GM20431 (cell line): ENCODE measurements around the gene MAML2.

Experiments used
- in situ Hi-C: fragments of 300-500 bp; cut with MseI, MboI; formaldehyde crosslinking; loops from one replicate; pipeline ENCODE4 v1.15.0; 2020; ENCODE audit warnings: low sequenced_read_pairs; ENCODE audit not compliant: unreplicated experiment

Gene MAML2

DNA sequence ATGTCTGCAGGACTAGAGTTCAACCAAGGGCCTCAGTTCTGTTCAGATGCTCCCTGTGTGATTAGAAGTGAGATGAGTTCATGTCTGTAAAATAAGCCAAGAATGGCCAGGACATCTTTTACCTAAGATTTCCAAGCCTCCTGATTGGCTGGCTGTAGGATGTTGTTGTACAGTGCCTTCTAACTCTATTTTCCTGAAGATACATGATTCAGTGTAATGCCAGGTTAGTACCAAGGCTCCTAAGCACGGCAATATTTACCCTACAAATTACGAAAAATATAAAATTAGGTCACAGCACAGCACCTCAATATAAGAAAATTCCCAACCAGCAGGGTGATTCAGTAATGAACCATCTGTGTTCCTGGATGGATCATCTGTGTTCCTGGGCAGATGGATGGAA is 279.1 kb downstream of the MAML2 start:
- in situ Hi-C loops = no loop called here

- in situ Hi-C loops = no loop called here
Measured at GRCh38 chr11:96063053-96063452, 279.9 kb downstream of the MAML2 start.

DNA sequence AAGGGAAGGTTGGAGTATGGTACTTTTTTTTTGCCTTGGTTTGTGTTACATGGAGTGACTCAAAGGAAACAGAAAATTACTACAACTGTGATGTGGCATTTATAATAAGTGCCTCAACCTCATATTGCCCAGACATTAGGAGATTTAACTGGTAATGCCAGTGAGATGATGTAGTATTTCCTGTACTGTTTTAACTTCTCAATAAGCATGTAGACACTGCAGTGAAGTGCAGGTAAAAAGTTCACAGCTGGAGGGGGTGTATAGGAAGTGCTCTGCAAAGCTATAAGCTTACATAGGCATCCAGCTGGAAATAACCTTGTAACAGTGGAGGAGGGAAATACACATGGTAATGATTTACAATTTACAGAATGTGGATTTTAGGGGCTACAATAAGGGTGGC is 280.9 kb downstream of the MAML2 start:
- in situ Hi-C loops = no loop called here

- in situ Hi-C loops = no loop called here
Measured at GRCh38 chr11:96061730-96062129, 281.3 kb downstream of the MAML2 start.

DNA sequence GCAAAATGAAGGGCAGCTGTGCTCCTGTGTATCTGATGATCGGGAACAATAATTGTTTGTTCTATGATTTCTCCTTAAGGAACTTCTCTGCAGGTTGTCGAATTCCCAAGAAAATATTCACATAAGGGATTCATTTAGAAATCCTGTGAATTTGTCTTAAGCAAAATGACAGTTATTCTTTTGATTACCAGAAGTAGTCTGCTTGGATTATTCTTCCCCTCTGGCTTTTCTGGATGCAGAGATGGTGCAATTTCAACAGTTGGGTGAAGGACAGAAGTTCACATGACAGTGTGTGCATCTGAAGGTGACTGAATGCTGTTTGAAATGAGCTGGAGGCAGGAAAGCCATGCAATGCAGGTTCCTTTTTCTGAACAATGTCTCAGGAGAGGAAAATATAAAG is 281.9 kb downstream of the MAML2 start:
- in situ Hi-C loops = no loop called here

- in situ Hi-C loops = no loop called here
Measured at GRCh38 chr11:96057502-96057901, 285.5 kb downstream of the MAML2 start.

GRCh38 chr11:96056576-96056975 is 286.4 kb downstream of the MAML2 start:
- in situ Hi-C loops = no loop called here

GRCh38 chr11:96055706-96056387 is 287.1 kb downstream of the MAML2 start:
- in situ Hi-C loops = no loop called here

GRCh38 chr11:96054870-96055705 is 287.9 kb downstream of the MAML2 start:
- in situ Hi-C loops = no loop called here

DNA sequence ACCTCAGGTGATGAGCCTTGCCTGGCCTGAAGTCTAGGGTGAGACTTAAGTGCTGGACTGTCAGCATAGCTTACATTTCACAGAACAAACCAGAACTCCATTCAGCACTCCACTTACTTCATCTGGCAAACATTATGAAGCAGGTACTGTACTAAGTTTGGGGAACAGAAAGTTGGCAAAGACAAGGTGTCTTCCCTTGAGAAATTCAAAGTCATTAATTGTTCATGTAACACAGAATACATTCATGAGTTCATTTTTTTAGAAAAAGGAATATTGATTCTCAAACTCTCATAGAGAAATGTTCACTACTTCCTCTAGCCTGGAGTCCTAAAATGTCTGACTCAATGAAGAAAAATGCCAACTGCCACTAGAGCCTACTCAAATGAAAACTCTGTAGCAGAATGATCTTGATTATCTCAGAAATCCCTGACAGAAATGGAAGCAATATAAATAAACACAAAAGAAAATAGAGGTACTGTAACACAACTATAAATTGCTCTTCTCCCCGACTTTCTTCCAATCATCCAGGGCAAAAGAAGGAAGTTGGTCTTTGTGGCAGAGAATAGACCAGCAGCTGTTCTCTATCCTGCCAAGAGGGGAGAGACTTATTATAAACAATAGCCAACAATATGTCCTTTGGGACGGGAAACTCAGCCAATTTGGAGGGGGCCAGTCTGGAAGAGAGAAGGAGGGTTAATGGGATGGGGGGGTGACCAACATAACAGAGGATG is 289.9 kb downstream of the MAML2 start:
- in situ Hi-C loops = no loop called here

GRCh38 chr11:96051820-96052219 is 291.2 kb downstream of the MAML2 start:
- in situ Hi-C loops = no loop called here

DNA sequence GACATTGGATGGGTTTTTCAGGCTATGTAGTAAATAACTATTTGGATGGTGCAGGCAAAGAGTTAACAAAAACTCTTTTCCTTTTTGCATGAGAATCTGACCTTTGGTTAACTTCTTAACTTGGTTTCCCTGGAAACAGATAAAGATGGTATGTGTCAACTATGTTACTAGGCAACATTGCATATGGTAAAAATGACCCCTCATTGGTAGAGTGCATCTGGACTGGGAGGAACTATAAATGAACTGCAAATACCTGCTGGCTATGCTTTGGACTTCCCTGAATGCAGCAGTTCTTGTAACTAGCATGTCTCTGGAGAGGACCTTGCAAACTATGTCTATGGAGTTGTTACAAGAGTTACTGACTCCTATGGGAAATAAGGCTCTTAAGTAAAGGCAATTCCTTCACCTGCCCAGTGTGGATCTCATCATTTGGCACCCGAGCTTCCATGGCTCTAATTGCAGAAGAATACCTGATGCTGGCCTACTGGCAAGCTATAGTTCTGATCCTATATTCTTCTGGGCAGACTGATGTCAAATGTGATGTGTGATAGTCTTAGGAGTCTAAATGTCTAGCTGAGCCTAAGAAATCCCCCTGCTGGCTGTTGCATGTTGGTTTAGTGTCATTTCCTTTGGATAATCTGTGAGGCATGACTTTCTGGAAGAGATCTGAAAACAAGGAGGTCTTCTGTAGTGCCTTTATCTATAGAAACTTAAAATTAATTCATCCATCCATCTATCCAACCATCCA is 292.4 kb downstream of the MAML2 start:
- in situ Hi-C loops = no loop called here

DNA sequence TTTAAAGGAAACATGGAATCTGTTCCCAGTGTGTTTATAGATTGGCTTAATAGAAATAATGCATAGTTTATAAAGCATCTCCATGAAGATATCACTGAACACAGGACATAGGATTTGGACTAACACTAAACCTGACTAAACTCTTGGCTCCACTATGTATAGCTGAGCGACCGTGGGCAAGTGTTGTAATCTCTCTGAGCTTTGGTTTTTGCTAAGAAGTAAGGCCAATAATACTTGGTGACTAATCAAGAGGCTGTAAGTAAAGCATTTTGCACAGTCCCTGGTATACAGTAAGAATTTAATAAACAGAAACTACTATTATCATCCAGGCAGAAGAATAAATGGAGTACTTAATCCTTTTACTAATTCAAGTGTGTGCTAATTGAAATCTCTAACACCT is 293.6 kb downstream of the MAML2 start:
- in situ Hi-C loops = no loop called here

GRCh38 chr11:96045622-96046456 is 297.2 kb downstream of the MAML2 start:
- in situ Hi-C loops = no loop called here

DNA sequence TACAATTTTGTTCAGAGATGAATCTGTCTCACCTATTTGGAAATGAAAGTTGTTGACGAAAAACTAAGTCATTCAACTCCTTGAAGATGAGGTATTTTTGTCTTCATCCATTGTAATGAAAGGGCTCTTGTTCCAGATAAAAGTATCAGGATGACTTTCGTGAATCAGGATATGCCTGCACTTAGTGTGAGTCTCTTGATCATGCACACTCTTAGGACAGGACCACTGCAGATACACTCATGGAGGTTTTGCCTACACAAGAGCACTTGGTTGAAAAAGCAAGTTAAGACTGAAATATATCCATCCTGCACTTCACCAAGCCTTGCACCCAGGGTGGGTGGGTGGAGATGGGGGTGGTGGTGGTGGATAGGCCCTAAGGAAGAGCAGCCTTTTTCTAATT is 298.2 kb downstream of the MAML2 start:
- in situ Hi-C loops = no loop called here

DNA sequence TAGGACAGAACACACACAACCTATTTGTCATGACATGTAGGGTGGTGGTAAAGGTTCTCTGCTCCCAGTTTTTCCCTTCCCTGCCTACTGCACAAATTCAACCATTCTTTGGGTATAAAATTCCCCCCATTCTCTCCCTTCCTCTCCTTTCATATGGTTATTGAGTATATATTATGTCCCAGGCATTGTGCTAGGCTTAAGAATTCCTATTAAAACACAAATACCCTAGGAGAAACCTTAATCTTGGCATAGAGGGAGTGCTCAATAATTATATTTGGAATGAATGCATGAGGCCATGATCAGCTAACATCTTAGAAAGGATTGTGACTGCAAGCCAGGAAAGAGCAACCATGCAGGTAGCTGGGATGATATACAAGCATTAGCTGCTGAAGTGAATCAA is 298.7 kb downstream of the MAML2 start:
- in situ Hi-C loops = no loop called here

GRCh38 chr11:96043291-96043690 is 299.7 kb downstream of the MAML2 start:
- in situ Hi-C loops = no loop called here

DNA sequence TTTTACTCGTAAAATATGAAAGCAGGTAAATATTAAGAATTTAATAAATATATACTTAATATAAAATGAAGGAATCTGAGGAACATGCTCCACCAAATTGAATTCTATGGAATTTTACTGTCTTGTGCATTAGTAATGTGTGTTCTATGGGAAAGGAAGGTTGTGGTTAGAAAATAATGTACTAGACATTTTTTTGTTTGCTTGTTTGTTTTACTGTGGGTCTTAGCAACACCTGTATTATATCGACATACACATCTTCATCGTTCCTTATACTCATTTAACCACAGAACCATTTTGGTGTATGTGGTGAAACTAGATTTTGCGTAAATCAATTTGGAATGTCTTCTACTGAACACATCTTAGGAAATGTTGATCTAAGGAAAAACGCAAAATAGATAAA is 304.9 kb downstream of the MAML2 start:
- in situ Hi-C loops = no loop called here

GRCh38 chr11:96037405-96037949 is 305.5 kb downstream of the MAML2 start:
- in situ Hi-C loops = no loop called here
